Activated T-cell treated with anti-CD3 and anti-CD28 coated beads, Interleukin-2, amount 50 U/mL, for 72 hours (primary cell): Measurements from ENCODE around the gene APOBEC3G. TPM values are rescaled to one million over a fixed set of nuclear protein-coding genes. Genes with fewer than 3 reads are reported as not detected.
A peak's percentile ranks its signal among the peaks of the same experiment; 100 is the strongest.

ENCODE experiments used
- ATAC-seq, 2 donors: fragments of 150-1000 bp; cut with Tn5 transposase; replicated peaks in 1 of 2; 2 replicates each; pipeline ENCODE4 v1.10.0; 2021; ENCODE audit warnings: moderate library complexity in 2 of 2, mild to moderate bottlenecking in 1 of 2
- DNase-seq, 2 donors: peaks; one replicate each; pipeline ENCODE4 v3.0.0; 2021 to 2022; ENCODE audit warnings: mixed read lengths in 1 of 2
- H3K27ac Mint-ChIP-seq: one replicate; pipeline ENCODE4 v1.8.0; 2022; ENCODE audit warnings: mild to moderate bottlenecking, moderate library complexity, mixed read lengths
- H3K27me3 Mint-ChIP-seq: one replicate; pipeline ENCODE4 v1.8.0; 2022; ENCODE audit warnings: low read depth, mixed read lengths
- H3K36me3 Mint-ChIP-seq, 2 donors: one replicate each; pipeline ENCODE4 v1.8.0; 2022; ENCODE audit warnings: mixed read lengths in 2 of 2, mild to moderate bottlenecking in 1 of 2; ENCODE audit not compliant: insufficient read depth in 2 of 2
- H3K4me1 Mint-ChIP-seq: one replicate; pipeline ENCODE4 v1.8.0; 2022; ENCODE audit warnings: low read depth, mixed read lengths
- H3K4me3 Mint-ChIP-seq, 2 donors: one replicate each; pipeline ENCODE4 v1.8.0; 2022; ENCODE audit warnings: mild to moderate bottlenecking in 2 of 2, mixed read lengths in 2 of 2, moderate library complexity in 2 of 2
- H3K9me3 Mint-ChIP-seq, 2 donors: one replicate each; pipeline ENCODE4 v1.8.0; 2022; ENCODE audit warnings: mixed read lengths in 2 of 2
- total RNA-seq, 2 donors: library from RNA; stranded (reverse); gene quantifications; one replicate each; pipeline ENCODE4 v1.2.3, GENCODE V29; 2022

Gene APOBEC3G
- total RNA-seq, 2 donors from 2014 or later = 77.8 to 115 TPM

GRCh38 chr22:39128508-39128907 is 51.4 kb downstream of the APOBEC3G start:
- H3K9me3 Mint-ChIP-seq = no peaks in the 10 kb centered on the region
- peak in 1 of 2 donors; percentile 39 for ATAC-seq
- no peaks in the 10 kb centered on the region for H3K27me3 Mint-ChIP-seq
- no peak overlapping the region for H3K27ac Mint-ChIP-seq
- H3K36me3 Mint-ChIP-seq = no peaks in the 10 kb centered on the region
- H3K4me3 Mint-ChIP-seq = no peak overlapping the region
- no peak for DNase-seq
- peaks cover 7% of the 10 kb centered on the region for H3K4me1 Mint-ChIP-seq

DNA sequence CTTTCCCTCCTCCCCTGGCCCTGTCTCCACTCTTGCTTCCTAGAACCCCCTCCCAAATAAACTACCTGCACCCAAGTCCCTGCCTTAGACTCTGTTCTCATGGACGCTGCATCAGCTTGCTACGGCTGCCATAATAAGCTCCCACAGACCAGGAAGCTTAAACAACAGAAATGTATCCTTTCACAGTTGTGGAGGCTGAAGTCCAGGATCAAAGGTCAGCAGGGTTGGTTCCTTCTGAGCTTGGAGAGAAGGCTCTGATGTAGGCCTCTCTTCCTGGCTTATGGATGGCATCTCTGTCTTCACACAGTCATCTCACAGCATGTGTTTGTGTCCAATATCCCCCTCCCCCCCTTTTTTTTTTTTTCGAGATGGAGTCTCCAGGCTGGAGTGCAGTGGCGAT is 52.0 kb downstream of the APOBEC3G start:
- H3K27ac Mint-ChIP-seq = no peak overlapping the region
- ATAC-seq = no peak
- H3K36me3 Mint-ChIP-seq = no peaks in the 10 kb centered on the region
- no peak for DNase-seq
- H3K4me3 Mint-ChIP-seq = no peak overlapping the region
- peaks cover 7% of the 10 kb centered on the region for H3K4me1 Mint-ChIP-seq
- no peaks in the 10 kb centered on the region for H3K27me3 Mint-ChIP-seq
- H3K9me3 Mint-ChIP-seq = no peaks in the 10 kb centered on the region

GRCh38 chr22:39129746-39130145 is 52.7 kb downstream of the APOBEC3G start:
- Mint-ChIP-seq H3K4me1 (peaks cover 7% of the 10 kb centered on the region), H3K4me3 (no peak overlapping the region), H3K27me3 (no peaks in the 10 kb centered on the region), H3K9me3 (no peaks in the 10 kb centered on the region), H3K27ac (no peak overlapping the region), H3K36me3 (no peaks in the 10 kb centered on the region)
- DNase-seq (no peak), ATAC-seq (no peak)

GRCh38 chr22:39130152-39130704 is 53.2 kb downstream of the APOBEC3G start:
- DNase-seq (no peak), ATAC-seq (no peak)
- no peaks in the 10 kb centered on the region for H3K27me3 Mint-ChIP-seq
- H3K36me3 Mint-ChIP-seq = no peaks in the 10 kb centered on the region
- no peaks in the 10 kb centered on the region for H3K9me3 Mint-ChIP-seq
- no peak overlapping the region for H3K27ac Mint-ChIP-seq
- peaks cover 7% of the 10 kb centered on the region for H3K4me1 Mint-ChIP-seq
- no peak overlapping the region for H3K4me3 Mint-ChIP-seq

- no peak for ATAC-seq
- H3K4me1 Mint-ChIP-seq = peaks cover 7% of the 10 kb centered on the region
- H3K27me3 Mint-ChIP-seq = no peaks in the 10 kb centered on the region
- no peak overlapping the region for H3K27ac Mint-ChIP-seq
- H3K9me3 Mint-ChIP-seq = no peaks in the 10 kb centered on the region
- H3K4me3 Mint-ChIP-seq = no peak overlapping the region
- H3K36me3 Mint-ChIP-seq = no peaks in the 10 kb centered on the region
- no peak for DNase-seq
These were observed 54.1 kb downstream of the APOBEC3G start for GRCh38 chr22:39130892-39131855.

DNA sequence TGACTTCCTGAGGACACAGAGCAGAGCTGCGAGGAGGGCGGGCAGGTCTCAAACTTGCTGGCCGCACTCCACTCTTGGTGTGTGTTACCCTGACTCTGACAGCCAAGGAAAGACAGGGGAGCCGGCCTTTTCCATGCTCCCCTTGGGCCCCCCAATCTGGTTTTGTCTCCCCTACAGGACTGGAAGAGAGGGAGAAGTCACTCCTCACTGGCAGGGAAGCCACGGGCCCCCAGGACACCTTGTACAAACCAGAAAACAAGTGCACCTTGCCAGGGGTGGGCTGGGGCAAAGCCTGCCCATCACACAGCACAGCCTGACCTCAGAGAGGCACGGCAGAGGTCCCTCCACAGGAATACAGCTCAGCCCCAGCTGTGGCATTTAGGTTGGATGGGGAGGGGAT is 55.2 kb downstream of the APOBEC3G start:
- no peak for DNase-seq
- Mint-ChIP-seq H3K4me1 (peaks cover 7% of the 10 kb centered on the region), H3K4me3 (no peak overlapping the region), H3K36me3 (no peaks in the 10 kb centered on the region), H3K27me3 (no peaks in the 10 kb centered on the region), H3K27ac (no peak overlapping the region), H3K9me3 (no peaks in the 10 kb centered on the region)
- no peak for ATAC-seq

DNA sequence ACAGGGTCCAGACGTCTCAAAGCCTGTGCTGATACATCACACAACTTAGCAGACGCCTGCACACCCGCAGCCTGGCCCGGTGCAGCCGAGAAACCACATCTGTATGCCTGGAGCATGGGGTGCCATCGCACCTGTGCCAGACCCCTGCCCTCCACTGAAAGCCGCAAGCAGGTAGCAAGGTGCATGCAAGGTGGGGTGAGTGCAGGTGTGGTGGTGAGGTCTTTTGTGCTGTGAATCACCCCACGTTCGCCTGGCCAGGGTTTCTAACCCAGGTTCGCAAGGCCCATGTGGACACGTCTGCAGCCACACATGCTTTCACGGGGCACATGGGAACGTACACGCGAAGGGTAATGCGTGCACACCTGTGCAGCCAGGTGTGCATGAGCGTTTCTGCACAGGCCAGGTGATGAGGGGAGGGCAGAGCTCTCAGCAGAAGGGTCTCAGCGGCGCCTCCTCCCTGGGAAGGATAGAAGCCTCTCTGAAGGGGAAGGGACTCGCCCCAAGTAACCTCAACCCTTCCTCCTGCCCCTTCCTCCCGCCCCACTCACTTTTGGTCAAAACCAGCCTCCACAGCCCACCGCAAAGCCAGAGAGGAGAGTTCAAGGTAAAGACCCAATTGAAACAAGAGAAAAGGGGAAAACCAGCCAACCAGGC is 55.9 kb downstream of the APOBEC3G start:
- Mint-ChIP-seq H3K36me3 (no peaks in the 10 kb centered on the region), H3K4me1 (peaks cover 7% of the 10 kb centered on the region), H3K27me3 (no peaks in the 10 kb centered on the region), H3K27ac (no peak overlapping the region), H3K9me3 (no peaks in the 10 kb centered on the region), H3K4me3 (no peak overlapping the region)
- ATAC-seq = no peak
- DNase-seq = no peak

- DNase-seq (no peak), ATAC-seq (no peak)
- H3K9me3 Mint-ChIP-seq = no peaks in the 10 kb centered on the region
- H3K4me1 Mint-ChIP-seq = peaks cover 2% of the 10 kb centered on the region
- H3K27me3 Mint-ChIP-seq = no peaks in the 10 kb centered on the region
- no peak overlapping the region for H3K4me3 Mint-ChIP-seq
- H3K27ac Mint-ChIP-seq = no peak overlapping the region
- H3K36me3 Mint-ChIP-seq = no peaks in the 10 kb centered on the region
These were observed 56.8 kb downstream of the APOBEC3G start for GRCh38 chr22:39133871-39134270.

DNA sequence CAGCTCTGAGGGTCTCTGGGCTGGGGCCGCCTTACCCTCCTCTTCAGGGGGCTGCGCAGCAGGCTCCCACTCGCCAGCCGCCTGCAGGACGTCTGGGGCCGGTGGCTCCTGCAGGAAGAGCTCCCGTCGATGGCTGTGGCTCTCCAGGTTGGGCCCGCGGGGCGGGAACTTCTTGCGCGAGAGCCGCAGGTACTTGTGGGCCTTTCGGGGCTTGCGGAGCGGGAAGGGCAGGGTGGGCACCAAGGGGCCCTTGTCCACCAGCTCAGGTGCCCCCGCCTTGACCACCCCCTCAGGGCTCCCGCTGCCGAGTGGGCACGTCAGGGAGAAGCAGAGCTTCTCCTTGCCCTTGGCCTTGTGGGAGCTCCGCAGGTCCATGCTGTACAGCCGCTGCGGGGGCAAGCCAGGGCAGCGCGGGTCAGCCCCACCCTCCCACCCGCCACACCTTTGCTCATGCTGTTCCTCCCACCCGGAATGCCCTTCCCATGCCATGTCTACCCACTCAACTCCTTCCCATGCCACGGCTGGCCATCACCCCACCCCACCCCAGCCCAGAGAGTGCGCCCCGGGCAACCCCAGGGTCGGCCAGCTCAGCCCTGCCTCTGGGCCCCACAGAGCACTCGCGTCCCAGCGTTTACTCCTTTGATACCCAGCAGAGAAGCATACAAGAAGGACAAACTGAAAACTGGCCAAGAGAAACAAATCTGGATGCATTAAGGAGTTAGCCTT is 57.5 kb downstream of the APOBEC3G start:
- Mint-ChIP-seq H3K9me3 (no peaks in the 10 kb centered on the region), H3K4me1 (no peaks in the 10 kb centered on the region), H3K4me3 (no peak overlapping the region), H3K27ac (no peak overlapping the region), H3K27me3 (no peaks in the 10 kb centered on the region), H3K36me3 (no peaks in the 10 kb centered on the region)
- DNase-seq = no peak
- no peak for ATAC-seq

- DNase-seq (peak; percentile 46 to 55), ATAC-seq (peak; percentile 60 to 62)
- Mint-ChIP-seq H3K4me1 (no peaks in the 10 kb centered on the region), H3K9me3 (no peaks in the 10 kb centered on the region), H3K4me3 (no peak overlapping the region), H3K27ac (no peak overlapping the region), H3K36me3 (no peaks in the 10 kb centered on the region), H3K27me3 (no peaks in the 10 kb centered on the region)
These were observed 58.2 kb downstream of the APOBEC3G start for GRCh38 chr22:39135092-39135896.

GRCh38 chr22:39136317-39136716 is 59.2 kb downstream of the APOBEC3G start:
- no peaks in the 10 kb centered on the region for H3K4me1 Mint-ChIP-seq
- no peak for DNase-seq
- no peak for ATAC-seq
- no peaks in the 10 kb centered on the region for H3K27me3 Mint-ChIP-seq
- no peak overlapping the region for H3K27ac Mint-ChIP-seq
- H3K9me3 Mint-ChIP-seq = no peaks in the 10 kb centered on the region
- H3K4me3 Mint-ChIP-seq = no peak overlapping the region
- no peaks in the 10 kb centered on the region for H3K36me3 Mint-ChIP-seq
